ENCODE measurements around the gene SENP7. TPM values are rescaled to one million over a fixed set of nuclear protein-coding genes. Genes with fewer than 3 reads are reported as not detected.

The SENP7 gene
- total RNA-seq, 1 donor from 2014 or later = 18.2 TPM

DNA sequence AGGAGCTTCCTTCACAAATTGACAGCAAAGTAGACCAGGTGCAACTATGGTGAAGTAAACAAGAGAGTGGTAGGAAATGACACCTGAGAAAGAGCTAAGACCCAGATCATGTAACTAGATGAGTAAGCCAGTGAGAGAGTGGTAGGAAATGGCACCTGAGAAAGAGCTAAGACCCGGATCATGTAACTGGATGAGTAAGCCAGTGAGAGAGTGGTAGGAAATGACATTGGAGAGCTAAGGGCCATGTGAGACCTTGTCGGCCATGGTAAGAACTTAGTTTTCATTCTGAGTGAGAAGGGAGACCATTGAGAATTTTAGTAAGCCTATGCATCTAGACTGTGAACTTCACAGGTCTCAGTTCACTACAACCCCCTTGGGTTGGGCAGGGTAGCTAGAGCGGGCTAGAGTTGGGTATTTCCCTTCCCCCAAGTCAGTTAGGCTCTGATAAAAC is 5.4 kb upstream of the SENP7 start:
- Histone ChIP-seq H3K27ac (no peak overlapping the region), H3K27me3 (ENCODE audit: low read depth) (no peaks in the 10 kb centered on the region), H3K4me3 (no peak overlapping the region), H3K9me3 (no peaks in the 10 kb centered on the region), H3K4me1 (peaks cover 16% of the 10 kb centered on the region), H3K36me3 (no peaks in the 10 kb centered on the region)
- DNase-seq (no peak), ATAC-seq (peak in 1 of 2 donors; percentile 55)
- intact Hi-C loops (cut with DNase I) = no loop called here
- TF ChIP-seq, protein P1, sequence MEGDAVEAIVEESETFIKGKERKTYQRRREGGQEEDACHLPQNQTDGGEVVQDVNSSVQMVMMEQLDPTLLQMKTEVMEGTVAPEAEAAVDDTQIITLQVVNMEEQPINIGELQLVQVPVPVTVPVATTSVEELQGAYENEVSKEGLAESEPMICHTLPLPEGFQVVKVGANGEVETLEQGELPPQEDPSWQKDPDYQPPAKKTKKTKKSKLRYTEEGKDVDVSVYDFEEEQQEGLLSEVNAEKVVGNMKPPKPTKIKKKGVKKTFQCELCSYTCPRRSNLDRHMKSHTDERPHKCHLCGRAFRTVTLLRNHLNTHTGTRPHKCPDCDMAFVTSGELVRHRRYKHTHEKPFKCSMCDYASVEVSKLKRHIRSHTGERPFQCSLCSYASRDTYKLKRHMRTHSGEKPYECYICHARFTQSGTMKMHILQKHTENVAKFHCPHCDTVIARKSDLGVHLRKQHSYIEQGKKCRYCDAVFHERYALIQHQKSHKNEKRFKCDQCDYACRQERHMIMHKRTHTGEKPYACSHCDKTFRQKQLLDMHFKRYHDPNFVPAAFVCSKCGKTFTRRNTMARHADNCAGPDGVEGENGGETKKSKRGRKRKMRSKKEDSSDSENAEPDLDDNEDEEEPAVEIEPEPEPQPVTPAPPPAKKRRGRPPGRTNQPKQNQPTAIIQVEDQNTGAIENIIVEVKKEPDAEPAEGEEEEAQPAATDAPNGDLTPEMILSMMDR (IDR thresholded peaks at IDR 0.05) = no peak

GRCh38 chr3:101513419-101513986 is 491 bp upstream of the SENP7 start:
- peak overlapping the region; percentile 89 for H3K27ac ChIP-seq
- H3K36me3 ChIP-seq = no peaks in the 10 kb centered on the region
- H3K9me3 ChIP-seq = no peaks in the 10 kb centered on the region
- H3K4me1 ChIP-seq = peaks cover 18% of the 10 kb centered on the region
- intact Hi-C loops (cut with DNase I) = no loop called here
- H3K4me3 ChIP-seq = peak overlapping the region; percentile 74
- DNase-seq = no peak
- ATAC-seq = peak; percentile 60 to 79
- H3K27me3 ChIP-seq (ENCODE audit: low read depth) = no peaks in the 10 kb centered on the region
- TF ChIP-seq, protein P1 (IDR thresholded peaks at IDR 0.05) = no peak

- Histone ChIP-seq H3K4me1 (peaks cover 18% of the 10 kb centered on the region), H3K9me3 (no peaks in the 10 kb centered on the region), H3K4me3 (peak overlapping the region; percentile 74), H3K36me3 (no peaks in the 10 kb centered on the region), H3K27me3 (ENCODE audit: low read depth) (no peaks in the 10 kb centered on the region), H3K27ac (peak overlapping the region; percentile 89)
- DNase-seq (no peak), ATAC-seq (peak in 1 of 2 donors; percentile 56)
- intact Hi-C loops (cut with DNase I) = no loop called here
- TF ChIP-seq, protein P1 (IDR thresholded peaks at IDR 0.05) = no peak
Observed at GRCh38 chr3:101512396-101512645, 691 bp downstream of the SENP7 start.

- Histone ChIP-seq H3K9me3 (no peaks in the 10 kb centered on the region), H3K4me3 (no peak overlapping the region), H3K4me1 (peaks cover 18% of the 10 kb centered on the region), H3K27me3 (ENCODE audit: low read depth) (no peaks in the 10 kb centered on the region), H3K36me3 (no peaks in the 10 kb centered on the region), H3K27ac (no peak overlapping the region)
- intact Hi-C loops (cut with DNase I) = no loop called here
- ATAC-seq (no peak), DNase-seq (no peak)
- TF ChIP-seq, protein P1 (IDR thresholded peaks at IDR 0.05) = no peak
Observed at GRCh38 chr3:101509811-101510210, 3.2 kb downstream of the SENP7 start.

GRCh38 chr3:101509281-101509680 is 3.7 kb downstream of the SENP7 start:
- H3K36me3 ChIP-seq = no peaks in the 10 kb centered on the region
- intact Hi-C loops (cut with DNase I) = no loop called here
- no peak for DNase-seq

More at GRCh38 chr3:101509281-101509680, 3.7 kb downstream of the SENP7 start:
- H3K9me3 ChIP-seq = no peaks in the 10 kb centered on the region
- H3K4me1 ChIP-seq = peaks cover 18% of the 10 kb centered on the region
- TF ChIP-seq, protein P1 (IDR thresholded peaks at IDR 0.05) = no peak
- H3K4me3 ChIP-seq = no peak overlapping the region
- no peak for ATAC-seq
- no peaks in the 10 kb centered on the region for H3K27me3 ChIP-seq (ENCODE audit: low read depth)
- H3K27ac ChIP-seq = no peak overlapping the region

All from lower lobe of right lung (tissue), 2 donors.